ENCODE data around the gene ZNRF1.
"Not testable (repeated sequence)": the region's sequence is repeated elsewhere in the genome, so short reads cannot be mapped to it uniquely, and the experiment has no call there.

The ZNRF1 gene

GRCh38 chr16:75080205-75081029, 81.6 kb downstream of the ZNRF1 start:
- Histone ChIP-seq H3K27ac (ENCODE audit: low read depth, low read length) (no peak overlapping the region), H3K9ac (ENCODE audit: low read length) (no peak overlapping the region), H3K4me3 (ENCODE audit: low read length) (no peak overlapping the region), H3K36me3 (ENCODE audit: control insufficient read depth, insufficient read depth, low read length) (no peaks in the 10 kb centered on the region), H3K27me3 (ENCODE audit: control insufficient read depth, insufficient read depth, low read length) (no peaks in the 10 kb centered on the region), H3K4me1 (ENCODE audit: control insufficient read depth, insufficient read depth, low read length) (peaks cover 9% of the 10 kb centered on the region)

GRCh38 chr16:75081179-75081859, 82.5 kb downstream of the ZNRF1 start:
- no peaks in the 10 kb centered on the region for H3K27me3 ChIP-seq (ENCODE audit: control insufficient read depth, insufficient read depth, low read length)
- no peak overlapping the region for H3K4me3 ChIP-seq (ENCODE audit: low read length)
- H3K27ac ChIP-seq (ENCODE audit: low read depth, low read length) = no peak overlapping the region
- no peak overlapping the region for H3K9ac ChIP-seq (ENCODE audit: low read length)
- peaks cover 9% of the 10 kb centered on the region for H3K4me1 ChIP-seq (ENCODE audit: control insufficient read depth, insufficient read depth, low read length)
- H3K36me3 ChIP-seq (ENCODE audit: control insufficient read depth, insufficient read depth, low read length) = no peaks in the 10 kb centered on the region

GRCh38 chr16:75083813-75084212, 85.0 kb downstream of the ZNRF1 start:
- Histone ChIP-seq H3K36me3 (ENCODE audit: control insufficient read depth, insufficient read depth, low read length) (no peaks in the 10 kb centered on the region), H3K27ac (ENCODE audit: low read depth, low read length) (no peak overlapping the region), H3K4me1 (ENCODE audit: control insufficient read depth, insufficient read depth, low read length) (peaks cover 31% of the 10 kb centered on the region), H3K4me3 (ENCODE audit: low read length) (no peak overlapping the region), H3K27me3 (ENCODE audit: control insufficient read depth, insufficient read depth, low read length) (no peaks in the 10 kb centered on the region), H3K9ac (ENCODE audit: low read length) (no peak overlapping the region)

GRCh38 chr16:75085556-75085955, 86.7 kb downstream of the ZNRF1 start:
- H3K4me3 ChIP-seq (ENCODE audit: low read length) = no peak overlapping the region
- peak overlapping the region; percentile 70 for H3K27ac ChIP-seq (ENCODE audit: low read depth, low read length)
- H3K9ac ChIP-seq (ENCODE audit: low read length) = no peak overlapping the region
- H3K27me3 ChIP-seq (ENCODE audit: control insufficient read depth, insufficient read depth, low read length) = no peaks in the 10 kb centered on the region
- peaks cover 31% of the 10 kb centered on the region for H3K4me1 ChIP-seq (ENCODE audit: control insufficient read depth, insufficient read depth, low read length)
- H3K36me3 ChIP-seq (ENCODE audit: control insufficient read depth, insufficient read depth, low read length) = no peaks in the 10 kb centered on the region

GRCh38 chr16:75086281-75086680, 87.5 kb downstream of the ZNRF1 start:
- Histone ChIP-seq H3K9ac (ENCODE audit: low read length) (no peak overlapping the region), H3K4me1 (ENCODE audit: control insufficient read depth, insufficient read depth, low read length) (peaks cover 31% of the 10 kb centered on the region), H3K27ac (ENCODE audit: low read depth, low read length) (peak overlapping the region; percentile 70), H3K36me3 (ENCODE audit: control insufficient read depth, insufficient read depth, low read length) (no peaks in the 10 kb centered on the region), H3K27me3 (ENCODE audit: control insufficient read depth, insufficient read depth, low read length) (no peaks in the 10 kb centered on the region), H3K4me3 (ENCODE audit: low read length) (no peak overlapping the region)

GRCh38 chr16:75086688-75087374, 88.0 kb downstream of the ZNRF1 start:
- Histone ChIP-seq H3K27ac (ENCODE audit: low read depth, low read length) (peak overlapping the region; percentile 70), H3K27me3 (ENCODE audit: control insufficient read depth, insufficient read depth, low read length) (no peaks in the 10 kb centered on the region), H3K4me3 (ENCODE audit: low read length) (no peak overlapping the region), H3K9ac (ENCODE audit: low read length) (no peak overlapping the region), H3K36me3 (ENCODE audit: control insufficient read depth, insufficient read depth, low read length) (no peaks in the 10 kb centered on the region), H3K4me1 (ENCODE audit: control insufficient read depth, insufficient read depth, low read length) (peaks cover 31% of the 10 kb centered on the region)

GRCh38 chr16:75087375-75087979, 88.7 kb downstream of the ZNRF1 start:
- peak overlapping the region; percentile 7 for H3K4me3 ChIP-seq (ENCODE audit: low read length)
- no peaks in the 10 kb centered on the region for H3K36me3 ChIP-seq (ENCODE audit: control insufficient read depth, insufficient read depth, low read length)
- peak overlapping the region; percentile 70 for H3K27ac ChIP-seq (ENCODE audit: low read depth, low read length)
- H3K9ac ChIP-seq (ENCODE audit: low read length) = no peak overlapping the region
- H3K27me3 ChIP-seq (ENCODE audit: control insufficient read depth, insufficient read depth, low read length) = no peaks in the 10 kb centered on the region
- peaks cover 31% of the 10 kb centered on the region for H3K4me1 ChIP-seq (ENCODE audit: control insufficient read depth, insufficient read depth, low read length)

GRCh38 chr16:75088216-75088615, 89.4 kb downstream of the ZNRF1 start:
- Histone ChIP-seq H3K9ac (ENCODE audit: low read length) (no peak overlapping the region), H3K4me3 (ENCODE audit: low read length) (no peak overlapping the region), H3K27me3 (ENCODE audit: control insufficient read depth, insufficient read depth, low read length) (no peaks in the 10 kb centered on the region), H3K27ac (ENCODE audit: low read depth, low read length) (peak overlapping the region; percentile 70), H3K36me3 (ENCODE audit: control insufficient read depth, insufficient read depth, low read length) (no peaks in the 10 kb centered on the region), H3K4me1 (ENCODE audit: control insufficient read depth, insufficient read depth, low read length) (peaks cover 28% of the 10 kb centered on the region)

- H3K4me3 ChIP-seq (ENCODE audit: low read length) = no peak overlapping the region
- H3K9ac ChIP-seq (ENCODE audit: low read length) = no peak overlapping the region
- H3K4me1 ChIP-seq (ENCODE audit: control insufficient read depth, insufficient read depth, low read length) = peaks cover 24% of the 10 kb centered on the region
- H3K27ac ChIP-seq (ENCODE audit: low read depth, low read length) = peak overlapping the region; percentile 70
- no peaks in the 10 kb centered on the region for H3K36me3 ChIP-seq (ENCODE audit: control insufficient read depth, insufficient read depth, low read length)
- H3K27me3 ChIP-seq (ENCODE audit: control insufficient read depth, insufficient read depth, low read length) = no peaks in the 10 kb centered on the region
These were observed 90.1 kb downstream of the ZNRF1 start for GRCh38 chr16:75088934-75089333.

GRCh38 chr16:75089486-75090202, 90.8 kb downstream of the ZNRF1 start:
- H3K4me3 ChIP-seq (ENCODE audit: low read length) = no peak overlapping the region
- no peak overlapping the region for H3K27ac ChIP-seq (ENCODE audit: low read depth, low read length)
- peaks cover 24% of the 10 kb centered on the region for H3K4me1 ChIP-seq (ENCODE audit: control insufficient read depth, insufficient read depth, low read length)
- no peaks in the 10 kb centered on the region for H3K36me3 ChIP-seq (ENCODE audit: control insufficient read depth, insufficient read depth, low read length)
- no peaks in the 10 kb centered on the region for H3K27me3 ChIP-seq (ENCODE audit: control insufficient read depth, insufficient read depth, low read length)
- no peak overlapping the region for H3K9ac ChIP-seq (ENCODE audit: low read length)

GRCh38 chr16:75090899-75091298, 92.1 kb downstream of the ZNRF1 start:
- peaks cover 24% of the 10 kb centered on the region for H3K4me1 ChIP-seq (ENCODE audit: control insufficient read depth, insufficient read depth, low read length)
- not testable (repeated sequence) for H3K27me3 ChIP-seq (ENCODE audit: control insufficient read depth, insufficient read depth, low read length); H3K4me3 ChIP-seq (ENCODE audit: low read length); H3K9ac ChIP-seq (ENCODE audit: low read length); H3K27ac ChIP-seq (ENCODE audit: low read depth, low read length); H3K36me3 ChIP-seq (ENCODE audit: control insufficient read depth, insufficient read depth, low read length)

- not testable (repeated sequence) for H3K9ac ChIP-seq (ENCODE audit: low read length); H3K36me3 ChIP-seq (ENCODE audit: control insufficient read depth, insufficient read depth, low read length); H3K27me3 ChIP-seq (ENCODE audit: control insufficient read depth, insufficient read depth, low read length); H3K27ac ChIP-seq (ENCODE audit: low read depth, low read length); H3K4me3 ChIP-seq (ENCODE audit: low read length)
- peaks cover 22% of the 10 kb centered on the region for H3K4me1 ChIP-seq (ENCODE audit: control insufficient read depth, insufficient read depth, low read length)
These were observed 92.8 kb downstream of the ZNRF1 start for GRCh38 chr16:75091619-75092018.
